Skeletal muscle tissue (tissue), 4 donors: ENCODE data around the gene SLC30A1. TPM values are rescaled to one million over a fixed set of nuclear protein-coding genes. Genes with fewer than 3 reads are reported as not detected.

Source experiments
- H3K27ac ChIP-seq: one replicate; pipeline ENCODE4 v1.7.0; 2013; ENCODE audit warnings: mild to moderate bottlenecking, low read depth, low read length, inconsistent platforms
- H3K27me3 ChIP-seq, 3 donors: one replicate each; pipeline ENCODE4 v1.7.0; 2013; ENCODE audit warnings: low read length in 3 of 3; ENCODE audit not compliant: control insufficient read depth in 3 of 3, insufficient read depth in 3 of 3
- H3K36me3 ChIP-seq, 3 donors: one replicate each; pipeline ENCODE4 v1.7.0; 2013; ENCODE audit warnings: low read length in 3 of 3; ENCODE audit not compliant: control insufficient read depth in 3 of 3, insufficient read depth in 3 of 3
- H3K4me1 ChIP-seq, 3 donors: one replicate each; pipeline ENCODE4 v1.7.0; 2013; ENCODE audit warnings: low read length in 3 of 3, mild to moderate bottlenecking in 3 of 3; ENCODE audit not compliant: control insufficient read depth in 3 of 3, insufficient read depth in 3 of 3
- H3K4me3 ChIP-seq, 3 donors: one replicate each; pipeline ENCODE4 v1.7.0; 2013; ENCODE audit warnings: low read length in 3 of 3
- H3K9ac ChIP-seq, 3 donors: one replicate each; pipeline ENCODE4 v1.7.0; 2013; ENCODE audit warnings: low read length in 3 of 3, mild to moderate bottlenecking in 3 of 3, moderate library complexity in 2 of 3, low read depth in 1 of 3
- H3K9me3 ChIP-seq, 3 donors: one replicate each; pipeline ENCODE4 v1.7.0; 2013; ENCODE audit warnings: low read length in 3 of 3; ENCODE audit not compliant: control insufficient read depth in 3 of 3
- total RNA-seq: library from RNA; depleted of rRNA; stranded (reverse); fragments of >200 nt; gene quantifications from one replicate; pipeline ENCODE4 v1.2.3, GENCODE V29; 2014
- donor health status: Osteomylitis.

The SLC30A1 gene
- total RNA-seq, 1 donor from 2014 or later, result 16.2 TPM

- H3K36me3 ChIP-seq, result no peaks in the 10 kb centered on the region
- H3K4me3 ChIP-seq, result no peak overlapping the region
- H3K9ac ChIP-seq, result no peak overlapping the region
- no peak overlapping the region for H3K27ac ChIP-seq
- peaks cover 8 to 21% (median 9%) of the 10 kb centered on the region in 3 donors for H3K4me1 ChIP-seq
- peaks cover 0 to 3% (median 0%) of the 10 kb centered on the region in 3 donors for H3K27me3 ChIP-seq
- H3K9me3 ChIP-seq, result no peaks in the 10 kb centered on the region
Observed at GRCh38 chr1:211525101-211525676, 53.8 kb downstream of the SLC30A1 start.

GRCh38 chr1:211524521-211524920, 54.4 kb downstream of the SLC30A1 start:
- peaks cover 6 to 17% (median 7%) of the 10 kb centered on the region in 3 donors for H3K4me1 ChIP-seq
- H3K4me3 ChIP-seq, result no peak overlapping the region
- no peaks in the 10 kb centered on the region for H3K36me3 ChIP-seq
- no peak overlapping the region for H3K9ac ChIP-seq
- H3K27ac ChIP-seq, result no peak overlapping the region
- H3K27me3 ChIP-seq, result peaks cover 0 to 3% (median 0%) of the 10 kb centered on the region in 3 donors
- no peaks in the 10 kb centered on the region for H3K9me3 ChIP-seq

GRCh38 chr1:211522804-211523203, 56.2 kb downstream of the SLC30A1 start:
- Histone ChIP-seq H3K9me3 (no peaks in the 10 kb centered on the region), H3K36me3 (no peaks in the 10 kb centered on the region), H3K4me1 (peaks cover 0 to 5% (median 4%) of the 10 kb centered on the region in 3 donors), H3K4me3 (no peak overlapping the region), H3K9ac (no peak overlapping the region), H3K27me3 (peaks cover 0 to under 1% (median 0%) of the 10 kb centered on the region in 3 donors), H3K27ac (no peak overlapping the region)

Other genes starting within 250 kb of the SLC30A1 start
- under 0.01 TPM for gene RD3, start 87.0 kb downstream of the SLC30A1 start, total RNA-seq
- 3.1 TPM for gene NEK2, start 96.5 kb upstream of the SLC30A1 start, total RNA-seq